Limb (tissue), 2 donors: ENCODE data around the gene A3GALT2.

Experiments used
- DNase-seq, 2 donors: peaks; one replicate each; pipeline ENCODE4 v3.0.0-alpha.2; 2016; ENCODE audit errors: extremely low spot score in 2 of 2

The A3GALT2 gene

GRCh38 chr1:33320619-33321165 lies at the start of gene A3GALT2:
Gene A3GALT2 (minus strand): TSS chr1:33321098. CDS start chr1:33321098, 0 bp downstream.
- no peak for DNase-seq

GRCh38 chr1:33370301-33370700 lies 49.4 kb upstream of the A3GALT2 start:
- no peak for DNase-seq

GRCh38 chr1:33369764-33370163 lies 48.9 kb upstream of the A3GALT2 start:
- DNase-seq, result no peak

DNA sequence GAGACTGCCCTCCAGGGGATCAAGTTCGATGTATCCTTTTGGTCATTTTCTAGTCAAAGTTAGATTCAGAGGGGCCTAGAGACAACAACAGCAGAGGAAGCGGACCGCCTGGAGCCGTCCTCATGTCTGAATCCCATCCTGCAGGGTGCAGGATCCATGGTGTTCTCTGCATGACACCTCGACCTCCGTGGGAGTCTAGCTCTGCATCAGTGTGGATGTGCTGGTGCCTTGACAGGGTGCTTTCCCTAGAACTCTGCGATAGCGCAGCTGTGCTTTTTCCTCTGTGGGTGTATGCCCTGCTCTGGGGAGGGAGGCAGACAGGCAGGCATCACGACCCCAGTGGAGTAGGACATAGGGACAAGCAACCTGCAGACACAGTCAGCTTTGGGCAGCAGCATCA lies 48.2 kb upstream of the A3GALT2 start:
- DNase-seq, result no peak

DNA sequence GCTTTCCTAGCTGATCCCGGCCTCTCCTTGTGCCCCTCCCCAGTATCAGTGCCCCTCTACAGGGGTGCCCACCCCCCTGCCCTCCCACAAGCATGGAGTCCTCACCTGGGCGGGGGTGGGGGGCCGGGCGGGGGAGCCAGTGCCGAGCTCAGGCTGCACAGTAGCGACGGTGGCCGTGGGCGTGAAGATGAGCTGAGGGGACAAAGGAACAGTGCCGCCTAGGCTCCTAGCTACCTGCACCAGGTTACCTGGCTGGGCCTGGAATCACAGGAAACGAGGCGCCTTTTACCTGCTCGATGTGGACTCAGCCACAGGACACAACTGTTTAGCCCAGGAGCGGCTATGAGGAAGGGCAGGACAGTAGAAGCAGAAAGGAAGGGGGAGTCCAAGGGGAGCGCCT lies 47.5 kb upstream of the A3GALT2 start:
- DNase-seq, result no peak

DNA sequence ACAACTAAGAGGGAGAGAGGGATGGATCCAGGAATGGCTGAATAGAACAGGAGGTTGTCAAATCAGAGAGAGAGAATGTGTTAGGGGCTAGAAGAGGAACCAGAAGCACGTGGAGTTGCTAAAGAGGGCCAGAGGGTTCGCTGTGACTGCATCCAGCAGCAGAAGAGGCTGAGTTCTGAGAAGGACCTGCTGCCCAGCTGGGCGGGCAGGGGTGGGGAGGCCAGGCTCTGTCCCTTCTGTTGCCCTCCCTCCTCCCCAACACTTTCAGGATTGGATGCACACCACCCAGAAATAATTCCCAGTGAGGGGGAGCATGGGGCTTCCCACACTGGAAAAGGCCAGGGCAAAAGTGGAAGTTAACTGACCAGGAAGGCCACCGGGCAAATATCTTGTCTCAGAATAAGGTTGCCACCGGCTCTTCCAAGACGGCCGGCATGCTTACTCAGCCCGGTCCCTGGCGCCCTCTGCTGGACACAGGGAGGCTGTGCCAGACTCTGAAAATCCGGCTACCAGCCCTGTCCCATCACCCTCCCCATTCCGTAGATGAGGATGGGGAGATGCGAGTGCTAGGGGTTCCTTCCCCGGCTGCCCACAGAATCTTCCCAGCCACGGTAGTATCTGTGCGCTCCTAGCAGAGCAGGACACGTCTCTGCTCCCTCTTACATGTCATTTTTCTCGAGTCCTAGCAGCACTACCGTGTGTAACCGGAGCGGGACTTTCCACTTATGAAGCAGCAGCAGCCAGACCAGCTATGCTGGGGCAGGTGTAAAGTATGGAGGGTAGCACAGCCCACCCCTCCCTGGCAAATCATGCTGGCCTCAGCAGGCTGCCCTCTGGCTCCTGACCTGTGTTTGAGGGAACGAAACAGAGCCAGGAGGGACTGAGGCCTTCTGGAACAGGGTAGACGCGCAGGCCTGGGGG lies 46.8 kb upstream of the A3GALT2 start:
- DNase-seq, result peak; percentile 79 to 92

DNA sequence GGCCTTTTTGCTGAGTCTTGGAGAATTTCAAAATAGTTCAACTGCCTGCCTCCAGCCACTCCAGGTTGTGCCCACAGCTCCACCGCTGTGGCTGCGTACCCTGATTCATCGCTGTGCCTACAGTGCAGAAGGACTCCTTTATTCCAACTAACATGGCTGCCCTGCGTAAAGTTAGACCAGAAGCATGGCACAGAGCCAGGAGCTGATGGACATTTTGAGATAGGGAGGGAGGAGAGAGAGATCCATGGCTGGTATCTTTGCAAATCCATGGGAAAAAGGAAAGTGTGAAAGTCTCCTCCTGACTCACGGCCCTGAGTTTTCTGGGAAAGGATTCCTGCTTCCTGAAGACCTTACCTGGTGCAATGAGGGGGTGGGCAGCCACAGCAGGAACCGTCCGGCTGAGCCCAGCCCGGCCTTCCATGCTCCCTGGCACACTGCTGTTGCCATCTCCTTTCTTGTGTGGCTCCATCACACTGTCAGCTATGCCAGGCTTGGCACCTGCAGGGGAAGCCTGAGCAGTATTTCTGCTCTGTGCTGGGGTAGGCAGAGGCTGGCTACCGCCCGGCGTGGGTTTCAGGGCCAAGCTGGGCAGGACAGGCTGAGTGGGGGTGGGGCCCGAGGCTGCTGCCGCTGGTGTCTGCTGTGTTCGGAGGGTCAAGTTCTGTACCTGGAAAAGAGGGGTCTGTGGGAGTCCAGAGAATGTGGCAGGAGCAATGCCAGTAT lies 46.0 kb upstream of the A3GALT2 start:
- DNase-seq, result no peak

DNA sequence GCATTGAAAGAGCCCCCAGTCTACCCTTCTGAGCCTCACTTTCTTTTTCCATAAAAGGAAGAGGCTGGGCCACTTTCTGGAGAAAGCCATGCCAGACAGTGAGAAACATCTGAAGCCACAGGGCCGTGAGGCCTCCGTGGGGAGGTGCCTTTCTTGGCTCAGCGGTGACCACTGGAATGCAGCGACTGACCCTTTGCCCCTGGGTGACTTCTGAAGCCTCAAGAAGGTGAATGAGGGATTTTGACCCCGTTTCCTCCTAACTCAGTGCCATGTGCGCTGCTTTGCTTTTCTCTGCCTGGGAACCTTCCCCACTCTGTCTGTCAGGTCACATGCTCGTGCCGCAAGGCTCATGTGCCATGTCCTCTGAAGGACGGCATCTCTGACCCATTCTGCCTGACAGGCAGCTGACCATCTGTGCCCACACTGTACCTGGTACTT lies 44.7 kb upstream of the A3GALT2 start:
- DNase-seq, result no peak

DNA sequence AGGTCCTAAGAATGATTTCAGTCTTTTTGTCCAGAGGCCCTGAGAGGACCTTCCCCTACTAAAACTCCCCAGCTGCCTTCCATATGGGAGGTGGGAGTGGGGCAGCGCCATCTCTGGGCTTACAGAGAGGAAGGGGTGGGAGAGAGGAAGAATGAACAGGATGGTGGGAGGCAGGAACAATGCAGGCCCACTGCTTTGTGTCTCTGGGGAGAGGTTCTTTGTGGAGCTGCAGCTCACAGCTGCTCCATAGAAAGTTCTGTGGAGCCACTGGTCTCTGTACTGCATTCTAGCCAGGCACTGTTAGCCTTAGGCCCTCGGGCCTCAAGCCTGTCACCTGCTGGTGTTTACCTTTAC lies 43.6 kb upstream of the A3GALT2 start:
- no peak for DNase-seq

DNA sequence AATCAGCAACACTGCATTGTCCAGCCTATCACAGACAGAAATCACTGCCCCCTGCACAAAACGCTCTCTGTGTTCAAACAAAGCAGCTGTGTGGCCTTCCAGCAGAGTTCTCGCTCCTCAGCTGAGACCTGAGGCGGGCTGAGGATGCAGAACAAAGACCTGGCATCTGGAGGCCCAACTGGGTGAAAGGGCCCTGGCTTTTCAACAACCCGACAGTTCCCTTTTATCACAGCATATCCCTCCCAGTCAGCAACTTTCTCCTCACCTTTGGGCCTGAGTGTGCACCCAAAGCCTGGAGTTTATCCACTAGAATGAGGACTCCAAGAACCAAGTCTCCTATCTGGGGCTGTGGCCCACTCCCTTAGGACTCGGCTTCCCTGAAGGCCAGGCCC lies 42.6 kb upstream of the A3GALT2 start:
- no peak for DNase-seq

- no peak for DNase-seq
Observed at GRCh38 chr1:33363021-33363420, 42.1 kb upstream of the A3GALT2 start.

DNA sequence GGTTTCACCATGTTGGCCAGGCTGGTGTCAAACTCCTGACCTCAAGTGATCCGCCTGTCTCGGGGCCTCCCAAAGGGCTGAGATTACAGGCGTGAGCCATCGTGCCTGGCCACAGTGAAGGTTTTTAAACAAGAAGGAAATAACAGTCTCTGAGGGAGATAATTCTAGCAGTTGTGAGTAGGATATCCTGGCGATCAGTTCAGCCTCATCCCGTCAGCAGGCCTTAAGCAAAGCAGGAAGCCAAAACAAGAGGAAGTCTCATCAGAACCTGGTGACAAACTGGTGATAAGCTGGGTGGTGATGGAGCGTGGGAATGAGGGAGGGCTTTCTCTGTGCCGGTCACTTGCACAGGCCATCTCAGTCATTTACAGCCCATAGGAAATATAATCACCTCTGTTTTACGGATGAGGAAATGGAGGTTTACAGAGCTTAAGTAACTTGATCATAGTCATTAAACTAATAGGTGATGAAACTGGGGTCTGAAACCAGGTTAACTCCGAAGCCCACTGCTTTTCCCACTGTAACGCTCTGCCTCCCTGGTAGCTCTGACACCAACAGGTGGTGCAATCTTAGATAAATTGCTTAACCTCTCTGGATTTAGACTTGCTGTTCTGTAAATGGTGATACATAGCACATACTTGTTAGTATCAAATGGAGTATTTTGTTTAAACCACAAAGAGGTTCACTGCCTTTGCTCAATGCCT lies 40.8 kb upstream of the A3GALT2 start:
- no peak for DNase-seq

DNA sequence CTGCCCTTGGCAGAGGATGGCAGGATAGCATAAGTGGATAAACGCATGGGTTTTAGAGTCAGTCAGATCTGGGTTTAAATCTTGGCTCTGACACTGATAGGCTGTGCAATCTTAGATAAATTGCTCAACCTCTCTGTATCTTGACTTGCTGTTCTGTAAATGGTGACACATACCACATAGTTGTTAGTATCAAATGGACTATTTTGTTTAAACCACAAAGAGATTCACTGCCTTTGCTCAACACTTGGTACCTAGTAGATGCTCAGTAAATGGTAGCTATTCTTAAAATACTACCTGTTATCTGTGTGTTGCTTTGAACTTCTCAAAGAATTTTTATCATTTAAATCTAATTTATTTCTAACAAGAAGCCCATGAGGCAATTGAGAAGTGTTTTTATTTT lies 39.5 kb upstream of the A3GALT2 start:
- no peak for DNase-seq

- DNase-seq, result no peak
Observed at GRCh38 chr1:33359931-33360330, 39.0 kb upstream of the A3GALT2 start.

DNA sequence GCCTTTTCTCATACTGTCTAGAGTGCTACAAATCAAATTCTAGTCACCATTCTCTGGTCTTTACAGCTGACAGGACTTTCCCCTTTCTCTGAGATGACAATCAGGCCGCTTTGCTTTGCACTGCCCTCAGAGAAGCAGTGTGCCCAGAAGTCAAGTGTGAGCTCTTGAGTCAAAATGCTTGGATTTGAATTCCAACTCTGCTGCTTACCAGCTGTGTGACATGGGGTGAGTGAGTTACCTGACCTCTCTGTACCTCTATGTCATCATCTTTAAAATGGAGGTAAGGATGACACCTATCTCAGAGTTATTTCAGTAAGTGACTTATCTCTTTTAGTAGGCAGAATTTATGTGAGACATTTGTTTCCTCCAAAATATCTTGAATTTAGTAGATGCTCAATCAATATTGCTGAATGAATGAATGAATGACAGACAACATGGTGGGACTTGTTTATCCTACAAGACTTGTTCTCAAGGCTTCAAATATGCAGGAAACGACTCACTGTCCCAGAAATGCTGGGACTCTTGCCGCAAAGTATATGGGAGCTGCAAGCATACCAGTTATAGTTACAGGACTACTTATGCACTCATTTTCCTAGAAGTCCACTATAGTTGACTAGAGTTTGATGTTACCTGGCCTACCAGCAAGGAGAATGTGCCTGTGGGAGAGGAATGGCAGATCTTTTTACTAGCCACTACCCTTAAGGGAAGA lies 38.1 kb upstream of the A3GALT2 start:
- DNase-seq, result no peak

GRCh38 chr1:33358114-33358794 lies 37.4 kb upstream of the A3GALT2 start:
- no peak for DNase-seq

DNA sequence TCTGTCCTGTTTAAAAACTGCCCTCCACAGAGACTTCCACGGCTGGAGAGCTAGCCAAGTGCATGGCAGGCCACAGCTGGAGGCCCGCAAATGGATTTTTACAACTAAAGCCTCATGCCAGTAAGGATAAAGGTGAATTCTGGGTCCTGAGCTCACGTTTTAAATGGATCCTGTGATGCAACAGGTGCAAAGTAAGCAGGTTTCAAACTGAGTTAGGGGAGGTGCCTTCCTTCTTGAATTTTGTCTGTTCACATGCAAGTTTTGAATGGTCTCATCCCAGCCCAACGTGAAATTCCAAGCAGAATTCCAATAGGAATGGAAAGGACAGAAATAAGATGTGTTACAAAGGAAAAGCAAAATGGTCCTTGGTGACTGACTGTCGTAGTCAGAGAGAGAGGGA lies 36.2 kb upstream of the A3GALT2 start:
- no peak for DNase-seq

- no peak for DNase-seq
Observed at GRCh38 chr1:33354707-33355316, 33.9 kb upstream of the A3GALT2 start.

GRCh38 chr1:33353531-33353930 lies 32.6 kb upstream of the A3GALT2 start:
- DNase-seq, result no peak

DNA sequence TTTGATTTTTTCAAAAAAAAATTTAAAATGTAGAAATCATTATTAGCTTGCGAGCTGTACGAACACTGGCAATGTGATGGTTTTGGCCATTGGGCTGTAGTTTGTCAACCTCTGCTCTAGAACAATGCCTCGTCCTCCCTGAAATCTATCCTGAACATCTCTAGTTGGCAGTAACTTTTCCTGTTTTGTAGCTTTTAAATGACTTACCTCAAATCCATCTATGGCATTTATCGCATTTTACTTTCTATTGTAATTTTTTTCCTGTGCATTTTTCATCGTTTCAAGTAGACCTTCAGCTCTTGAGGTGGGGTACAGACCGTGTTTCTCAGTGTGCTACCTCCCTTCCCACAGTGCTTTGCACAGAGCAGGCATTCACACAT lies 30.4 kb upstream of the A3GALT2 start:
- no peak for DNase-seq
